ENCODE results near the gene SLC47A2. TPM values are rescaled to one million over a fixed set of nuclear protein-coding genes. Genes with fewer than 3 reads are reported as not detected.
A peak's percentile ranks its signal among the peaks of the same experiment; 100 is the strongest.

The SLC47A2 gene
- total and polyA plus RNA-seq, 2 of the 13 experiments (the other 11 are each of a cell fraction or from before 2014, with no cell fraction given) = 0.04 TPM; not detected in 1

- TF ChIP-seq NONO (IDR thresholded peaks at IDR 0.05) (no peak), NONO (CRISPR knock-in tag; conservative IDR thresholded peaks at IDR 0.05) (peak; percentile 58; the same call in 1 of the 2 replicates), SIX4 (CRISPR knock-in tag; IDR thresholded peaks at IDR 0.05) (peak; percentile 72), ELF3 (CRISPR knock-in tag; IDR thresholded peaks at IDR 0.05) (peak; percentile 21; the same call in 1 of the 2 replicates), MYPOP (CRISPR knock-in tag; IDR thresholded peaks at IDR 0.05) (no peak), NR2F1 (CRISPR knock-in tag; IDR thresholded peaks at IDR 0.05) (peak; percentile 53 to 75), ZNF207 (IDR thresholded peaks at IDR 0.05; ENCODE audit: borderline replicate concordance) (no peak), SPEN (CRISPR knock-in tag; IDR thresholded peaks at IDR 0.05; ENCODE audit: low read depth) (peak; percentile 23; the same call in 1 of the 2 replicates), YEATS4 (CRISPR knock-in tag; IDR thresholded peaks at IDR 0.05; ENCODE audit: borderline replicate concordance) (no peak), HOXA3 (CRISPR knock-in tag; IDR thresholded peaks at IDR 0.05) (peak; percentile 68), POLR2AphosphoS2 (IDR thresholded peaks at IDR 0.05; ENCODE audit: low read depth, low read length) (no peak), HIVEP1 (CRISPR knock-in tag; IDR thresholded peaks at IDR 0.05) (no peak), THAP9 (CRISPR knock-in tag; IDR thresholded peaks at IDR 0.05; ENCODE audit: borderline replicate concordance) (no peak), MED1 (CRISPR knock-in tag; IDR thresholded peaks at IDR 0.05) (peak; percentile 76), NAIF1 (CRISPR knock-in tag; IDR thresholded peaks at IDR 0.05; ENCODE audit: borderline replicate concordance) (peak; percentile 67; the same call in 1 of the 2 replicates), ZNF724P (CRISPR knock-in tag; IDR thresholded peaks at IDR 0.05; ENCODE audit: borderline replicate concordance) (no peak), GPN1 (CRISPR knock-in tag; IDR thresholded peaks at IDR 0.05; ENCODE audit: borderline replicate concordance) (no peak), ZNF558 (CRISPR knock-in tag; IDR thresholded peaks at IDR 0.05; ENCODE audit: borderline replicate concordance) (no peak), PITX1 (CRISPR knock-in tag; IDR thresholded peaks at IDR 0.05) (peak; percentile 74; the same call in 1 of the 2 replicates), MED8 (CRISPR knock-in tag; IDR thresholded peaks at IDR 0.05; ENCODE audit: insufficient replicate concordance) (peak; percentile 45), SOX6 (IDR thresholded peaks at IDR 0.05) (no peak), SOX6 (CRISPR knock-in tag; IDR thresholded peaks at IDR 0.05) (peak; percentile 95), AGO1 (IDR thresholded peaks at IDR 0.05; ENCODE audit: low read depth, low read length, poor library complexity, severe bottlenecking) (no peak), ZNF670 (CRISPR knock-in tag; IDR thresholded peaks at IDR 0.05; ENCODE audit: borderline replicate concordance) (no peak), YEATS2 (CRISPR knock-in tag; IDR thresholded peaks at IDR 0.05; ENCODE audit: borderline replicate concordance) (peak; percentile 40; the same call in 1 of the 2 replicates), ZNF788 (CRISPR knock-in tag; IDR thresholded peaks at IDR 0.05; ENCODE audit: borderline replicate concordance) (0 out of 2 replicates have a peak, but pooled peaks have one; percentile 18), SOX13 (IDR thresholded peaks at IDR 0.05) (no peak; the same call in 1 of the 2 replicates), SOX13 (CRISPR knock-in tag; conservative IDR thresholded peaks at IDR 0.05 in 1 of 2, IDR thresholded peaks at IDR 0.05 in 1 of 2) (peak in 1 of 2 experiments; percentile 92; a peak in 2 of 4 replicates)
These were observed 17.7 kb upstream of the SLC47A2 start (continued) for GRCh38 chr17:19733953-19734526.
